GM21381 (cell line): ENCODE measurements around the gene TLR6.
"Not testable (repeated sequence)": the region's sequence is repeated elsewhere in the genome, so short reads cannot be mapped to it uniquely, and the experiment has no call there.

Experiments used
- ATAC-seq: cut with Tn5 transposase; IDR thresholded peaks from one replicate; pipeline ENCODE4 v1.9.1; 2021; ENCODE audit warnings: mild to moderate bottlenecking, moderate library complexity; ENCODE audit not compliant: unreplicated experiment

TLR6 gene

GRCh38 chr4:38823766-38824165, 32.9 kb downstream of the TLR6 start:
- ATAC-seq: no peak

GRCh38 chr4:38822748-38823303, 33.8 kb downstream of the TLR6 start:
- no peak for ATAC-seq

GRCh38 chr4:38821739-38822138, 34.9 kb downstream of the TLR6 start:
- no peak for ATAC-seq

DNA sequence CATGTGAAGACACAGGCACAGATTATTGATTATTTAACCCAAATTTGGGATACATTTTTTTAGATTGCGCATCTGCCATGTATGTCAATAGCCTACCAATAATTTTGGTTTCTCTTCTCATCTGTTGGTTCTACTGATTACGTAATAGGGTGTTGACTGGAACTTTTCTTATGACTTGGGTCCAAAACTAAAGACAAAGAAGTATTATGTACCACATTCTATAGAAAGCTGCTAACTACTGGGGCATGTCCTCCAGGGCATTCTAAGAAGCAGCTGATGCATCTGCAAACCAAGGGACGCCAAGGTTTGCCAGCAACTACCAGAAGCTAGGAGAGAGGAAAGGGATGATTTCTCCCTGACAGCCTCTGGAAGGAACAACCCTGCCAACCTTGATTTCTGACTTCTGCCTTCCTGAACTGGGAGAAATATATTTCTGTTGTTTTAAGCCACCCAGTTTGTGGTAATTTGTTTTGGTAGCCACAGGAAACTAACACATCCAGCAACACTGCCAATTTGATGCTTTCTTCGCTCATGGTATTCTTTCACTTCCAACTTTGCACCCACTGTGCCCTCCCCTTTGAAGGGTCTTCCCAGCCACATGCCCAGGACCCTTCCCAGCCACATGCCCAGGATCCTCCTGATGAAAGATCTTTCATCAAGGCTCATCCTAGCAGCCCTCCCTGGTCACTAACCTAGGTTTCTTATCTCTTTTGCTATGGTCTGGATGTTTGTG, 36.1 kb downstream of the TLR6 start:
- no peak for ATAC-seq

DNA sequence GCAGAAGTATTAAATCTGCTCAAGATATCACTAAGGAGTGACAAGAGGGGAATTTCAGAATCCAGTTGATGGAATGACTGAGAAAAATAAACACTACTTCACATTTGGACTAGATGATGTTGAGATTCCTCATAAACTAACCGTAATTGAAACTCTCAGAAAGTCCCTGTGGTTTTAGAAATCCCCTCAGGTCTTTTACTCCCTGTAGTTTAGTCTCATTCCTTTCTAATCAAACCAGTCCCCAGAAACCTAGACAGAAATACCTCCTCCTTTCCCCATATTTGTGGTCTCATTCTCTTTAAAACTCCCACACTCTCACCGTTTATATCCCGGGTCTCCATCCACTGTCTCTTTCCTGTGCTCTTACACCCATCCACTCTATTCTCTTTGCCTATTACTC, 37.0 kb downstream of the TLR6 start:
- no peak for ATAC-seq

GRCh38 chr4:38818441-38818976, 38.1 kb downstream of the TLR6 start:
- ATAC-seq: peak; percentile 41

GRCh38 chr4:38815885-38816782, 40.5 kb downstream of the TLR6 start:
- ATAC-seq: no peak

DNA sequence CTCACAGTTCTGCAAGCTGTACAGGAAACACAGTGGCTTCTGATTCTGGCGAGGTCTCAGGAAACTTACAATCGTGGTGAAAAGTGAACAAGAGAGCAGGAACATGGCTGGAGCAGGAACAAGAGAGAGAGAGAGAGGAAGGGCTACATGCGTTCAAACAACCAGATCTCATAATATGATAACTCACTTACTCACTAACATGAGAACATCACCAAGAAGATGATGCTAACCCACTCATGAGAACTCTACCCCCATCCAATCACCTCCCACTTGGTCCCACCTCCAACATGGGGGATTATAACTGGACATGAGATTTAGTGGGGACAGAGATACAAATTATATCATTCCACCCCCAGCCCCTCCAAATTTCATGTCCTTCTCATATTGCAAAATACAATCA, 42.2 kb downstream of the TLR6 start:
- ATAC-seq: no peak

GRCh38 chr4:38811297-38811696, 45.3 kb downstream of the TLR6 start:
- no peak for ATAC-seq

GRCh38 chr4:38807462-38807861, 49.2 kb downstream of the TLR6 start:
- not testable (repeated sequence) for ATAC-seq

- not testable (repeated sequence) for ATAC-seq
Measured at GRCh38 chr4:38806251-38806650, 50.4 kb downstream of the TLR6 start.

GRCh38 chr4:38805530-38806145, 51.0 kb downstream of the TLR6 start:
- ATAC-seq: peak; percentile 81

DNA sequence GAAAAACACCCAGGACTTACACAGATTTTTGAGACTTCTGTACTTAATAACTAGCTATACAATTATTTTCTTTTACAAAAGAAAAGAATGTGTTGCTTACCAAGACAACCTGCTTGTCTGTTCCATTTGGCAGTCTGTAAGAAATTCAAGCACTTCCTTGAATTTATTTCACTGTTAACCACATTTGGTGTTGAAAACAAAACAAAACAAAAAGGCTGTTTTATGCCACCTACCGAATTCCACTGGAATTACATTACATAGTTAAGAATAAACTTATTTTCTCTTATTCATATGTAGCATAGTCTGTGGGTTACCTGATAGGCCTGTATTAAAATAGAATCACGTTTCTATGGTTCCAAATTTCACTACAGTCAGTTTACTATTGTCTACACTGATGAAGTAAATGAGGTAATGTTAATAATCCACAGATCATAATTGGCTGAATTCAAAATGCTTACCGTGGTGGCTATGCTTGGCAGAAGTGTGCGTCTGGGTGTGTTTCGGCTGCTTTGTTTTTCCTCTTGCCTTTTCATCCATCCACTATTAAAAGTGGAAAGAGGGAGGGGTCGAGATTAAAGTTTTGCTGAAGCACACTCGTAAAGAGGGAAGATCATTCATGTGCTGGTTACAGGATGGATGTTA, 51.8 kb downstream of the TLR6 start, which contains the start of gene TLR1:
Gene TLR1, minus strand, starts transcription at position 138 of the 642 bp plus-strand sequence. CDS start 5,960 bp downstream, outside the sequence.
- ATAC-seq: no peak

- ATAC-seq: peak; percentile 47
Measured at GRCh38 chr4:38803833-38804653, 52.6 kb downstream of the TLR6 start.

DNA sequence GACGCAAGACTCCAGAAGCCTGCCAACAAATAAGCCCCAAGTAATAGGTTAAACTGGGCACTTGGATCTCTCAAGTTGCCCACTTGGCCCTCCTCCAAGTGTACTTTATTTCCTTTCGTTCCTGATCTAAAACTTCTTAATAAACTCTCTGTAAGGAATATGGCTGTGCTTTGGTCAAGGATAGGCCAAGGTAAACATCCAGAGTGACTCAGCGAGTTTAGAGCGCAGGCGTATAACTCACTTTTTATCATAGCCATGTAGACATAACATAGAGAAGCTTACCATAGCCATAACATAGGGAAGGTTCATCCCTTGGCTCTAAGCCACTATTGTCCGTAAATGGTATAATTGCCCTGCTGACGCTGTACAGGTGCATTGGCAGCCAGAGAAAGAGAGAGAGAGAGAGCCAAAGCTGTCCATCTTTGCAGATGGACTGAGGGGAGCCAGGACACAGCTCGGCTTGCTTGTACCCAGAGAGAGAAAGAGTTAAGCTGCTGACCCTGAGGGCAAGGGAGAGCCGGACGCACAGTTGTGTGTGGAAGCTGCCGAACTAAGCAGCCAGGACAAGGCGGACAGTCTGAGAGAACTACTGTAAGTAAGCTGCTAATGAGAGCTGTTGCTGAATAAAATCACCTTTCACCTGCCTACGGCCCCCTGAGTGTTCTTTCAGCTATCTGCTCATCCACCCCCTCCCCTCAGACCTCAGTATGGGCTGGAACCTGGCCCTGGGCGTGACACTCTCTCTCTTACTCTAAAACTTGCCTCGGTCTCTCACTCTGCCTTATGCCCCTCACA, 53.9 kb downstream of the TLR6 start:
- ATAC-seq: no peak

GRCh38 chr4:38800961-38801450, 55.6 kb downstream of the TLR6 start:
- ATAC-seq: no peak

DNA sequence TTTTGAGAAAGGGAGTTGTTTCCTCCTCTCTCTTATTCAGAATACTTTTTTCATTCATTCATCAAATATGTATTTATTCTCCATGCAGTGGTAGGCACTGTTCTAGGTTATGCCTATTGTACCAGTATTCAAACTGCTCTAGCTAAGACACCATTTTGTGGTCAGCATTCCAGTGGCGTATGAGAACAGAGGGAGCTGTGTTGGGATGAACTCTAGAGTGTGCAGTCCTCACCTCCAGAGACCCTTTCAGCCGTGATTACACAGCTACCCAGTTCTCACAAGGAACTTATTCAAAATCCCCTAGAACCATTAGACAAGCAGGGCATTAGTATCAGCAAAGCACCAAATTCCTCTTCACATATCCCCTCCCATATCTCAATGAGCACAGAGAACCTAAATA, 56.3 kb downstream of the TLR6 start:
- ATAC-seq: no peak

DNA sequence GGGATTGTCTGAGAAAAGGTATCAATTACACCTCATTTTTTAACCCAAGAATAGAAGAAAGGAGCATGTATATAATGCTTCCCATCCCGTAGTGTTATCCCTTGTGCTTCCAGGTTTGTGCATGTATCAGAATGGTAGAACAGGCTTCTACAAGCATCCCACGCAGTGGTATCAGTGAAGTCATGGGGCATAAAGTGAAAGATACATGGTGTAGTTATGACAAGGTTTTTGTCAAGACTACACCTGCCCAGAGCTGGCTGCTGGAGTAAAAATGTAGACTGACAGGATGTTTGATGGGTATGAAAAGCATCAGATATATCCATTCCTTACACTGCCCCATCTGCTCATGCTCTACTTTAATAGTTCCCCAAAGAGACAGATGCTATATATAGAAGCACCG, 61.5 kb downstream of the TLR6 start:
- ATAC-seq: no peak

DNA sequence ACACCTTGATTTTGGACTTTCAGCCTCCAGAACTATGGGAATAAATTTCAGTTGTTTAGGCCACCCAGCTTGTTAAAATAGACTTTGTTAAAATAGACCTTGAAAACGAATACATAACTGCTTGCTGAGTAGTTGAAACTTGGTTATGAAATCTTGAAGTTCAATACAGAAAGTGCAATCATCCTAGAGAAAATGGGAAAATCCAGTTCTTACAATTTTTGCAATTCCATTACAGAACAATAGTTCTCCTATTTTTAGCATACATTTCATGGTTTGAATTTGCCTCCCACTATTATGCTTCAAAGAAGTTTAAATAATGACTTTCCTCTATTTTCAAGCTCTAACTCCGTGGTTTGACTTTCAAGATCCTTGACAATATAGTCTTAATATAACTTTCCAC, 62.6 kb downstream of the TLR6 start:
- no peak for ATAC-seq
